PC-3 (cell line): Measurements from ENCODE around the gene EPHB2. TPM values are rescaled to one million over a fixed set of nuclear protein-coding genes. Genes with fewer than 3 reads are reported as not detected.

Experiments
- ATAC-seq: fragments of 200-7000 bp; cut with Tn5 transposase; 2 replicates; pipeline ENCODE4 v1.9.1; 2020; ENCODE audit warnings: mild to moderate bottlenecking, moderate library complexity
- BruUV-seq: library from RNA; stranded (reverse); fragments of 400-500 nt; replicated peaks from 2 replicates; lab custom pipeline; 2021; lab: Mats Ljungman, UMichigan
- CTCF ChIA-PET: fragments of 300-600 bp; sonication (Branson Sonifier 250); formaldehyde crosslinking; loops from one replicate; lab custom pipeline; 2022; ENCODE audit warnings: antibody characterized with exemption; lab: Charles Lee
- POLR2A ChIA-PET: fragments of 300-600 bp; sonication (Branson Sonifier 250); formaldehyde crosslinking; loops from one replicate; lab custom pipeline; 2022; ENCODE audit warnings: antibody characterized with exemption; ENCODE audit not compliant: unreplicated experiment; lab: Charles Lee
- DNase-seq: peaks from one replicate; pipeline ENCODE4 v3.0.0-alpha.2; 2015
- H2AFZ ChIP-seq: fragments of 300-600 bp; sonication (generic); 2 replicates; pipeline ENCODE4 v1.6.0; 2016; ENCODE audit warnings: antibody characterized with exemption, low read length
- H3F3A ChIP-seq: fragments of 300-600 bp; sonication (generic); one replicate; pipeline ENCODE4 v1.6.0; 2017; ENCODE audit warnings: antibody characterized with exemption, low read length, control low read depth, mild to moderate bottlenecking; ENCODE audit not compliant: unreplicated experiment
- H3K27ac ChIP-seq: fragments of 300-600 bp; sonication (generic); 2 replicates; pipeline ENCODE4 v1.5.1; 2016; ENCODE audit warnings: mild to moderate bottlenecking, low read length
- H3K27me3 ChIP-seq: fragments of 300-600 bp; sonication (generic); 2 replicates; pipeline ENCODE4 v1.6.1; 2016; ENCODE audit warnings: low read length, mixed read lengths
- H3K36me3 ChIP-seq: fragments of 300-600 bp; sonication (generic); 2 replicates; pipeline ENCODE4 v1.6.1; 2016; ENCODE audit warnings: low read depth, mixed run types, low read length, mixed read lengths
- H3K4me1 ChIP-seq: fragments of 300-600 bp; sonication (generic); 2 replicates; pipeline ENCODE4 v1.5.1; 2016; ENCODE audit warnings: low read length; ENCODE audit not compliant: insufficient read depth
- H3K4me2 ChIP-seq: fragments of 300-600 bp; sonication (generic); 2 replicates; pipeline ENCODE4 v1.6.0; 2016; ENCODE audit warnings: low read length
- H3K4me3 ChIP-seq: fragments of 300-600 bp; sonication (generic); 2 replicates; pipeline ENCODE4 v1.5.1; 2016; ENCODE audit warnings: mild to moderate bottlenecking, low read length, mixed read lengths
- H3K79me2 ChIP-seq: fragments of 300-600 bp; sonication (generic); 2 replicates; pipeline ENCODE4 v1.6.1; 2017; ENCODE audit warnings: low read length, mixed read lengths
- H3K9ac ChIP-seq: fragments of 300-600 bp; sonication (generic); 2 replicates; pipeline ENCODE4 v1.6.0; 2016; ENCODE audit warnings: mild to moderate bottlenecking, low read length
- H3K9me2 ChIP-seq: fragments of 300-600 bp; sonication (generic); replicated peaks from 2 replicates; pipeline ENCODE4 v1.6.1; 2016; ENCODE audit warnings: mixed run types, low read length, mixed read lengths
- H3K9me3 ChIP-seq: fragments of 300-600 bp; sonication (generic); 2 replicates; pipeline ENCODE4 v1.6.1; 2016; ENCODE audit warnings: low read length, mixed read lengths
- H4K20me1 ChIP-seq: fragments of 300-600 bp; sonication (generic); 2 replicates; pipeline ENCODE4 v1.6.1; 2016; ENCODE audit warnings: low read length, mixed read lengths
- CTCF ChIP-seq: fragments of 300-600 bp; sonication (generic); conservative IDR thresholded peaks from 2 replicates; pipeline ENCODE4 v1.5.1; 2017; ENCODE audit warnings: antibody characterized with exemption, low read depth, mild to moderate bottlenecking, low read length
- EZH2 ChIP-seq: fragments of 300-600 bp; sonication (generic); IDR thresholded peaks from one replicate; pipeline ENCODE4 v1.6.1; 2017; ENCODE audit warnings: antibody characterized with exemption, mild to moderate bottlenecking, low read length; ENCODE audit not compliant: unreplicated experiment
- EZH2phosphoT487 ChIP-seq: fragments of 300-600 bp; sonication (generic); IDR thresholded peaks from 2 replicates; pipeline ENCODE4 v1.6.1; 2018; ENCODE audit warnings: mild to moderate bottlenecking, antibody characterized with exemption, low read length, borderline replicate concordance
- intact Hi-C: fragments of 100-400 bp; cut with micrococcal nuclease; formaldehyde crosslinking; loops from 2 replicates; pipeline ENCODE4 v1.9.0; 2023
- total RNA-seq: library from RNA; depleted of rRNA; stranded (reverse); fragments of >200 nt; gene quantifications from 2 replicates; pipeline ENCODE4 v1.2.3, GENCODE V29; 2014

EPHB2 gene
- total RNA-seq, 1 experiment from 2014 or later: 23.2 TPM

- Histone ChIP-seq H3K79me2 (no peaks in the 10 kb centered on the region), H3K27me3 (no peaks in the 10 kb centered on the region), H3K9ac (no peak overlapping the region), H3K9me2 (no peaks in the 10 kb centered on the region), H3K4me3 (no peak overlapping the region), H3K36me3 (no peaks in the 10 kb centered on the region), H3K4me1 (no peaks in the 10 kb centered on the region), H3K4me2 (no peak overlapping the region), H3K9me3 (no peaks in the 10 kb centered on the region), H3F3A (no peaks in the 10 kb centered on the region), H2AFZ (no peak overlapping the region), H3K27ac (no peak overlapping the region), H4K20me1 (no peaks in the 10 kb centered on the region)
- no peak for ATAC-seq
- no peak for DNase-seq
- ChIA-PET POLR2A (no interaction called here), CTCF (no interaction called here)
- intact Hi-C loops: no loop called here
- BruUV-seq: no TSS peak
- TF ChIP-seq EZH2 (no peak), CTCF (no peak), EZH2phosphoT487 (no peak)
Measured at GRCh38 chr1:22761101-22761500, 50.5 kb downstream of the EPHB2 start.

- DNase-seq: no peak
- H3K9me3 ChIP-seq: no peaks in the 10 kb centered on the region
- no peaks in the 10 kb centered on the region for H3K9me2 ChIP-seq
- no peak overlapping the region for H3K27ac ChIP-seq
- H3K79me2 ChIP-seq: no peaks in the 10 kb centered on the region
- no peak for ATAC-seq
- no peak overlapping the region for H3K4me3 ChIP-seq
- TF ChIP-seq CTCF: no peak
- TF ChIP-seq EZH2: no peak
- no peak for TF ChIP-seq EZH2phosphoT487
- no peaks in the 10 kb centered on the region for H3K36me3 ChIP-seq
- POLR2A ChIA-PET: no interaction called here
- no peak overlapping the region for H3K9ac ChIP-seq
- no peak overlapping the region for H2AFZ ChIP-seq
- no peaks in the 10 kb centered on the region for H3K27me3 ChIP-seq
- no peaks in the 10 kb centered on the region for H4K20me1 ChIP-seq
- no peak overlapping the region for H3K4me2 ChIP-seq
- intact Hi-C loops: no loop called here
- no peaks in the 10 kb centered on the region for H3K4me1 ChIP-seq
- CTCF ChIA-PET: no interaction called here
- BruUV-seq: no TSS peak
- H3F3A ChIP-seq: no peaks in the 10 kb centered on the region
Measured at GRCh38 chr1:22761821-22762220, 51.2 kb downstream of the EPHB2 start.

- no peak overlapping the region for H3K27ac ChIP-seq
- H3K36me3 ChIP-seq: no peaks in the 10 kb centered on the region
- H3K4me1 ChIP-seq: no peaks in the 10 kb centered on the region
- H3F3A ChIP-seq: no peaks in the 10 kb centered on the region
- ATAC-seq: no peak
- POLR2A ChIA-PET: no interaction called here
- CTCF ChIA-PET: no interaction called here
- H3K4me2 ChIP-seq: no peak overlapping the region
- no peak overlapping the region for H2AFZ ChIP-seq
- no TSS peak for BruUV-seq
- no peak overlapping the region for H3K4me3 ChIP-seq
- no peaks in the 10 kb centered on the region for H3K9me3 ChIP-seq
- H3K79me2 ChIP-seq: no peaks in the 10 kb centered on the region
- H3K9me2 ChIP-seq: no peaks in the 10 kb centered on the region
- H3K9ac ChIP-seq: no peak overlapping the region
- H4K20me1 ChIP-seq: no peaks in the 10 kb centered on the region
- intact Hi-C loops: no loop called here
- no peak for DNase-seq
- no peak for TF ChIP-seq EZH2phosphoT487
- TF ChIP-seq EZH2: no peak
- TF ChIP-seq CTCF: no peak
- no peaks in the 10 kb centered on the region for H3K27me3 ChIP-seq
Measured at GRCh38 chr1:22763487-22764200, 53.0 kb downstream of the EPHB2 start.
